Stimulated activated CD8-positive, alpha-beta memory T cell treated with anti-CD3 and anti-CD28 coated beads, Interleukin-7, amount 100 ng/mL, for 4 hours (primary cell): Measurements from ENCODE around the gene RPTOR.
"Not testable (repeated sequence)": the region's sequence is repeated elsewhere in the genome, so short reads cannot be mapped to it uniquely, and the experiment has no call there.

ENCODE experiments used
- DNase-seq, 2 donors: peaks; one replicate each; pipeline ENCODE4 v3.0.0-alpha.2; 2020; ENCODE audit warnings: low read depth in 2 of 2

Gene RPTOR

DNA sequence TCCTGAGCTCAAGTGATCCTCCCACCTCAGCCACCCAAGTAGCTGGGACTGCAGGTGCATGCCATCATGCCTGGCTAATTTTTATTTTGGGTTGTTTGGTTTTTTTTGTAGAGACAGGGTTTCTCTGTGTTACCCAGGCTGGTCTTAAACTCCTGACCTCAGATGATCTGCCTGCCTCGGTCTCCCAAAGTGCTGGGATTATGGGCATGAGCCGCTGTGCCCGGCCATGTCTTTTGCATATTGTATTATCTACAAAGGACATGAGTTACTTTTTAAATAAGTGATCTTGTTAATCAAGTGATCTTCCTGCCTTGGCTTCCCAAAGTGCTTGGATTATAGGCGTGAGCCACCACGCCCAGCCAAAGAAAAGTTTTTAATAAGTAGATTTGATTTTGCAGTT is 252.6 kb downstream of the RPTOR start:
- DNase-seq = not testable (repeated sequence)

DNA sequence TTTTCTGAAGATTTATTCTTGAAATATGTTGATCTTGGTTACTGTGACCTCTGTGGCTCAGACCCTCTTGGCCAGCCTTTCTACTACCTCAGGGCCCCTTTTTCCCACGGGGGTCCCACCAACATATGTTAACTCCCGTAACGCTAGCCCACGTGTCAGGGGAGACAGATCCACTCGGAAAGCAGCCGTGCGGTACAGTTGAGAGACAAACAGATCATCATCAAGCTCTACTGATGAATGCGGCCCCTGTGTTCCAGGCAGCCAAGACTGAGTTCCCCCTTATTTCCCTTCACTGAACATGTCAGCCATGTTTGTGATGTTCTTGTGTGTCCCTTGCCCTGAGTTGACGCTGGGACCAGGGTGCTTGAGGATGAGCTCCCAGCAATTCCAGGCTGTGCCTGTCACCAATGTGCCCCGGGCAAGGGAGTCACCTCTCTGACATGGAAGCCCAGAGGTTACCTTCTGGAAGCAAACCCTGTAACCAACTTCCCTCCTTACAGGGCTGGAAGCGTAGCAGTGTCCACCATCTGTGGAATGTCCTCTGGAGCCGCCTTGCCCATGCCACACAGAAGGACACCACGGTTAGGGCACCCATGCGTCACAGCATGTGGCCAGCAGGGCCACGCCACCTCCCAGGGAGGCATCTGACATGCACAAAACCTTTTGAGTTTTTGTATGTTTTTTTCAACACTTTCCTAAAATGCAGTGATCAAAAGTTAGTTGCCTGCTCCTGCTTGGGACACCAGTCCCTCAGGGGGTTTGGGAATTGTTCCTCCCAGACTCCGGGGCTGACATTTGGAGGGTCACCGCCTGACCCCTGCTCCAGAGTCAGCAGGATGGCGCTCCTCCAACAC is 253.3 kb downstream of the RPTOR start:
- DNase-seq = no peak

DNA sequence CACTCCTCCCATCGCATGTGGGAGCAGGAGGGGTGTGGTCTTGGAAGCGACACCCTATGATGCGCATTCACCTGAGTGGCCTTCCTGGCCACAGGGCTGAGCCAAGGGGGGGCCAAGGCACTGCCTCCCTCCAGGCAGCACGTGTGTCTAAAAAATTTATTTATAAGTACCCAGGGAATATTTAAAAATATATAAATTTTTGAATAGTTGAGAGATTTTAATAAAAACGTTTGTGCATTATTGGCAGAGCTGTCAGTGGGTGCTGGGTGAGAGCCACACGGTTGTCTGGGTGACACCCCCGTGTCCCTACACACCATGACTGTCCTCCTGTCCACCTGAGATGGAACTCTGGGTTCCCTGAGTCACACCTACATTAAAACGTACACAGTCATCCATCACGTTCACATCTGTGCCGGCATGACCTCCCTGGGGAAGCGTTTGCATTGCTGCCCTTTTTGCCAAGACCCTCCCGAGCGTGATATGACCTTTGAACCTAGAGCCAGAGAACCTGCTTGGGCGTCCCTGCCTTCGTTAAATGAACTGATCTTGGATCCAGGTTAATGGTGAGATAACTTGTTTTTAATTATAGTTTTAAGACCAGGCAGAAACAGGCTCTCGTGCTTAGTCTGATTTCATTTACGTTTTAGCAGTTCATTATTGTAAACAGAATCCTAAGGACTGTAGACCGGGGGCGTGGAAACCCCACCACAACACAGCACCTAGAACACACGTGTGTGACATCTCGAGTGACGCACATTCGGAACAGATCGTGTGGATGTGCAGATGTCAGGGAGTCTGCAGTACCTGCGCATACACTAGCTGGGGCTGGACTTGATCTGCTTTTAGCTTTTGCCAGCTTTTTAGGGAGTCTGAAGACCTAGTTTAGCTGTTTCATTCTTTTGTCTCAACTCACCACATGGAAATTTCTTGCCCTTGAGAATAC is 254.2 kb downstream of the RPTOR start:
- DNase-seq = no peak

DNA sequence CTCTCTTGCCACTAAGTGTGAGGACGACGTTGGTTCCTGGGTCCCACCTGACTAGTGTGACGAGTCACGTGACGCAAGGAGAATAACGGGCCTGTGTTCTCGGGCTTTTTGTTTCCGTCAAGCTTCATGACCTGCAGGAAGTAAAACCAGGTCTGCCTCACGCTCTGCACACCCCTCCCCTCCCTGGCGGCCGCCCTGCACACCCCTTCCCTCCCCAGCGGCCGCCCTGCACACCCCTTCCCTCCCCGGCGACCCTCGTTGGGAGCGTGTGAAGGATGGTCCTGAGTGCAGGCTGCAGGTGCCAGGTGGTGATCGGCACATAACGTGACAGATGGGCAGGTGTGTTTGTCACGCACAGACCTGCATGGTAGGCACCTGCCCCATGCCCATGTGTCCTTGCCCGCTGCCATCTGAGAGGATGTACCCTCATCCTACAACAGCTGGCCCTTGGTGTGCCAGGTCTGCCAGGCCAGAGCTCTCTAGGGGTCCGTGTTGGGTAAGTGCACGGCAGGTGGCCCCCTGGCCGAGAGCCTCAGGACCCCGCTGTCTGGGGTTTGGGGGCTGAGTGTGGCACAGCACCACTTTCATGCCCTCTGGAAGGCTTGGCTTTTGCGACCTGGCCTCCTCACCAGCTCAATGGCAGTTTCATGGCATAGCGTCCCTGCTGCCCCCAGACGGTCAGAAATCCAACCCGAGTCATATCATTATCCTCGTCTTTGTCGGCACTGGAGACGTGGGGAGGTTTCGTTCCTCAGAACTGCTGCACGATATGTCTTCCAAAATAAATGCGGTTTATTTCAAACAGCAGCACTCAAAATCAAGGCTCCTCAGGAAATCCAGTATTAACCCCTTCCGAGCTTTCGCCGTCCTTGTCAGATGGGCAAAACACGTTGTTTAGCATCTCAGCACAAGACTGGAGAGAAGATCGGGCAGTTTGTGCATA is 255.2 kb downstream of the RPTOR start:
- no peak for DNase-seq

DNA sequence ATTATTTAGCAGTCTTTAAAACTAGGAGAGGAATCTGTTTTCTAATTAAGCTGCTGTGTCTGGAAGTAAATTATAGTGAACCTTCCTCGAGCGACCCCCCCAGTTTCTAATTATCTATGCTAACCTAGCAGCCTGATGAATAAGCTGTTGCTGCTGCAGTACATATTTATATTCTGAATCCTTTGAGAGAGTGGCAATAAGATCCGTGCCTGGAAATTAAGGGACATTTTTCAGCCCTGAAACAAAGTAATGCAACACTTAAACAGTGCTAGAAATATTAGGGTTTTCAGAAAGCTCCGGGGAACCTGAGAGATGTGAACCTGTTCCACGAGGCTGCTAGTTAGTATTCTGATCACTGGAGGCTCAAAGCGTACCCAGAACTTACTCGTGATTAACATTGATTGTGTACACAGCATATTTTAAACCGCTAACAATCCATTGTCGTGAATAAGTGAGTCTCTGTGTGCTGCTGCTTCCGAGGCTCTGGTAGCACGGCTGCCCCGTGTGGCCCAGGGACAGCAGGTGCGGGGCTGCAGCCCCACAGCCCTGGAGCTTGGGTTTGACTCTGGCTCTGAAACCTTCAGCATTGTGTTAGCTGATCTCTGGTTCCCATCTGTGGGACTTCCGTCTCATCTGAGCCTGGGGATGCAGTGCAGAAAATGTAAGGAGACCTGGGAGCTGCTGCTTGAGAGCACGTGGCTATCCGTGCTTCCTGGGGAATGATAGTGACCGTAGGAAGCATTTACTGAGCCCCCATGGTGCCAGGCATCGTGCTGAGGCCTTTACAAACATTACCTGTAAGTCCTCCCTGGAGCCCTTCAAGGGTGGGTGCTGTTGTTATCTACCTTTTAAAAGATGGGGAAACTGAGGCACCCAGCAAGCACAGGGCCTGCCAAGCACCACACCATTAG is 256.1 kb downstream of the RPTOR start:
- DNase-seq = no peak

DNA sequence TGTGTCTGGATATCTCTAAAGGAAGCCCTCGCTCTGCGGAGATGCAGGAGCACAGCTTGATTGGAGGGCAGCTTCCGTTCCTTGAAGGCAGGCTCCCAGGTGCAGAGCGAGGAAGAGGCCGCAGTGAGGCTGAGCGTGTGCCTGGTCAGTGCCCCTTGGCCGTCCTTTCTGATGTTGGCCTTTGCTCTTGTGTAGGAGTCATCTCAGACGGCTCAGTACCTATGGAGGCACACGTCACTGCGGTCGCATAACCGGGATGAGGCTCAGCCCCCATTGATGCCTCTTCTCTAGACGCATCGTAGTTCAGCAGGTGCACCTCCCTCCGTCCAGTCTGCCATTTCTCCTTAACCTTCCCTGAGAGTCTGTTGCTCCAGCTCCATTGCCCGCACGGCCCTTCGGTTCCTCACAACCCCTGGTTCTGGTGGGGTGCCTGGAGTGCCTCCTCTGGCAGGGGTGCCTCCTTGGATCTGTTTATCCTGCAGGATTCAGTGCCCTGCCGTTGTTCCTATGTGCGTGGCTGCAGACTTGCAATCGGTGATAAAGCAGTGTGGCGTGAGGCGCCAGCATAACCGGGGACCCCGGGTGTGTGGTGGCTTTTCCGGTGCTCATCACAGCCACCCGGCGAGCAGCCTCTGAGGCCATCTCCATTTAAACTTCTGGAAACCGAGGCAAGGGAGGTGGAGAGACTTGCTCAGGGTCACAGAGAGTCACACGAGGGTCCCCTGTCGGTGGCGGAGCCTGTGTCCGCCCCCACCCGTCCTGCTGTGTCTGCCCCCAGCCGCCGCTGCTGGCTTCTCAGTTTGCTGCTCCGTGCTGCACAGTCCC is 258.2 kb downstream of the RPTOR start:
- DNase-seq = no peak

DNA sequence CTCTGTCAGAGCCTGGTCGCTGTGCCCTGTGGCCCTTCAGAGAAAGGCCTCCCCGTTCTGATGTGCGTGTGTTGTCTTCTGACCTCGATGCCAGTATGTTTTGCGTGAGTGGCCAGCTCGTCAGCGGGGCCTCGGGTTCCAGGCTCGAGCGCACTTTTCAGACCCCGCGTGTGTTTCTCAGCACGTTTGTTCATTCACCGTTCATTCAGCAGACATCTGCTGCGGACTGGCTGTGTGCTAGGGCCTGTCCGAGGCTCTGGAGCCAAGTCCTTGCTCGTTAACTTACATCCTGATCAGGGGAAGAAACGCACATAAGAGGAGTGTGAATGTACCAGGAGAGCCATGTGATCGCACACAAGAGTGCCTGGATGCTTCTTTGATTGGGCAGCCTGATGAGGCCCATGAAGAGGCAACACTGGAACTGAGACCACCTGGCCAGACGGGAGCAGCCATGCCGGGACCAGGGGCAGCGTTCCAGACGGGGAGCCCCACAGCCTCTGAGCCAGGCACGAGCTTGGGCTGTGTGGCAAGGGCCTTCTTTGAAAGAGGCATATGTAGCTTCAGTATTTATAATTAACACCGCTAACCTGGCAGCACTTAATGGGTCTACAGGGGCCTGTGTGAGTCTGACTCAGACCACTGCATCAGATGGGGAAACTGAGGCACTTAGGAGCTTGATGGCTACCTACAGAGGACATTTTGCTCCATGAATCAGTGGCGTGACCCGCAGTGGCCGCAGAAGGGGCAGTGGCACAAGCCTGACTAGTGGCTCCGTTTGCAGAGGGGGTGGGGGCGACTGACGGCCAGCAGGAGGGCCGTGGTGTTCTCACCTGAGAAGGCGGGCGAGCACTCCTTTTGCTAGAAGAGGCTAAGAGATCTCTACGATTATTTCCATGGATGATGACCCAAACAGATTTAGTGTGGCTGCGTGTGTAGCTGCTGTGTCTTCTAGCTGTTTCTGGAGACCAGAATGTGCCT is 259.1 kb downstream of the RPTOR start:
- no peak for DNase-seq

DNA sequence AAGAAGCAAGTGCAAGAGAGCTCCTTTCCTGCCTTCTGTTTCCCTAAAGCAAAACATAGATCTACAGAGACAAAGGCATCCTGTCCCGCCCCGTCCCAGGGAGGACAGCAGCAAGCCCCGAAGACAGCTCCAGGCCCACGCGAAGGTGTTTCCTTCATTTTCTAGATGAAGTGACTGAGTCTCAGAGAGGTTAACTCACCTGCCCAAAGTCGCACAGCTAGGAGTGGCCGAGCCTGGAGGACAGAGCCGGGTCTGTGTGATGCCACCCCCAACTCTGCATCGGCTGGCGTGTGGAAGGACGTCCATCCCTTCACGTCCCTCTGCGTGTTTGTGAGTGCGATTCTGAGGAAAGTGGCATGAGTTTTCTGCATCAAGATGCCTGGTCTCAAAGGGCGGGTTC is 259.8 kb downstream of the RPTOR start:
- no peak for DNase-seq

DNA sequence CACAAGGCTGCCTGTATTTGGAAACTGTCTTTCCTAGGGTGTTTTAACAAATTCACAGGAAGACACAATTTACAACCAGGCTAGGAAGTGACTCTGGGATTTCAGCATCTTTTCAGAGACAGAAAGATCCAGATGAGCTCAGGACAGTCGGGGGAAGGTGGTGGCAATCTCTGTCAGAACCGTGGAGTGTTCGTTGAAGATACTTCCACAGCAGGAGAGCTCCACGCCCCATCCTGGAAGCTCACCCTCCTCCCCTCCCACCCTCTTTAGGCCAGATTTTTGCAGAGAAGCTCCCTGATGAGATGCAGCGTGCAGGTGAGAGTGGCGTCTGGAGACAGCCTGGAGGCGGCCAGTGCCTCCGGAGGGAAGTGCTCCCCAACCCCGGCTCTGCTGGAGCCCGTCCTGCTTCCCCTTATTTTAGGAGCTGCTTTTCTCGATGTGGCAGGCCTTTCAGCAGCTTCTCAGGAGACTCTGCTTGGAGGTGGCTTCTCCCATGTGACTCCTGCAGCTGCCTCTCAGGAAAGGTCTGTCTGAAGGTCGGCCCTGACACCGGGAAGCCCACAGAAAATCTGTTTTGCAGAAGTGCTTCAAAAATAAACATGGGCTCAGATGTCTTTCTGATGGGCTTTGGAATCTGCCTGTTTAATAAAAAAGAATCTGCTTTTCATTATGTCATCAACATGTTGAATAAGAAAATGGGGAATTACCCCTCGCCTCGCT is 260.6 kb downstream of the RPTOR start:
- no peak for DNase-seq

DNA sequence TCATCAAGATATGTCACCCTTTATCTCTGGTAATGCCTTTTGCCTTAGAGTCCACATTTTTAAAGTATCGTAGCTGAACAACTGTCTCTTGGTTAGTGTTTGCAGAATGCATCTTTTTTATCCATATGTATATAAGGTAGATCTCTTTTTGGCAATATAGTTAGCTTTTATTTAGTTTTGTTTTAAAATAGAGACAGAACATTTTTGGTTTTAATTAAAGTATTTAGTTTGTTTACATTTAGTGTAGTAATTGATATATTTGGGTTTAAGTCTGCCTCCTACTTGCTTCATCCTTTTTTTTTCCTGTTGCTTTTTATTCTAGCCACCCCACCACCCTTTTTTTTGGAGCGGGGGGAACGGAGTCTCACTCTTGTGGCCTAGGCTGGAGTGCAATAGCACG is 262.4 kb downstream of the RPTOR start:
- no peak for DNase-seq

DNA sequence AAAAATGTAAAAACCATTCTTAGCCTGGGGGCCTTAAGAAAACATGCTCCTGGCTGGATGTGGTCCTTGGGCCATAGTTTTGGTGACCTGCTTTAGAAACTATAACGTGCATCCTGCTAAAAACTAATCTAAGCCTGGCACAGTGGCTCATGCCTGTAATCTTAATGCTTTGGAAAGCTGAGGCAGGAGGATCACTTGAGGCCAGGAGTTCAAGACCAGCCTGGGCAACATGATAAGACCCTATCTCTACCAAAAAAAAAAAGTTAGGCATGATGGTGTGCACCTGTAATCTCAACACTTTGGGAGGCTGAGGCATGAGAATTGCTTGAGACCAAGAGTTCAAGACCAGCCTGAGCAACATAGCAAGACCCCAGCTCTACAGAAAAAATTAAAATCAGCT is 263.2 kb downstream of the RPTOR start:
- DNase-seq = no peak

DNA sequence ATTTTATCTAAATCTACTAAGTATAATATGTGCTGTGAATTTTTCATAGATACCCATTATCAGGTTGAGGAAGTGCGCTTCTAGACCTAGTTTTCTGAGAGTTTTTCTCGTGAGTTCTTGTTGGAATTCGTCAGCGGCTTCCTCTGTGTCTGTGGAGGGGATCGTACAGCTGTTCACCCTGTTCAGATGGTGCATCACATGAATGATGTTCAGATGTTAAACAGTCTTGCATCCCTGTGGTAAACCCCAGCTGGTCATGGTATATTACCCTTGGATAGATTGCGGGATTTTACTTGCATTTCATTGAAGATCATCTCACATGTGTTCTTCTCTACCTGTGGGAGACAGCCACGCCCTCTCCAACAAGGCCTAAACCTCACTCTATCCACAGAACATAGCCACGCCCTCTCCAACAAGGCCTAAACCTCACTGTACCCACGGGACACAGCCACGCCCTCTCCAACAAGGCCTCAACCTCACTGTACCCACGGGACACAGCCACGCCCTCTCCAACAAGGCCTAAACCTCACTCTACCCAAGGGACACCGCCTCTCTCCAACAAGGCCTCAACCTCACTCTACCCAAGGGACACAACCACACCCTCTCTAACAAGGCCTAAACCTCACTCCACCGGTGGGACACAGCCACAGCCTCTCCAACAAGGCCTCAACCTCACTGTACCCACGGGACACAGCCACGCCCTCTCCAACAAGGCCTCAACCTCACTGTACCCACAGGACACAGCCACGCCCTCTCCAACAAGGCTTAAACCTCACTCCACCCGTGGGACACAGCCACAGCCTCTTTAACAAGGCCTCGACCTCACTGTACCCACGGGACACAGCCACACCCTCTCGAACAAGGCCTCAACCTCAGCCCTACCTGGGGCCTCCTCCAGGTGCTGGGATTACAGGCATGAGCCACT is 266.8 kb downstream of the RPTOR start:
- no peak for DNase-seq

DNA sequence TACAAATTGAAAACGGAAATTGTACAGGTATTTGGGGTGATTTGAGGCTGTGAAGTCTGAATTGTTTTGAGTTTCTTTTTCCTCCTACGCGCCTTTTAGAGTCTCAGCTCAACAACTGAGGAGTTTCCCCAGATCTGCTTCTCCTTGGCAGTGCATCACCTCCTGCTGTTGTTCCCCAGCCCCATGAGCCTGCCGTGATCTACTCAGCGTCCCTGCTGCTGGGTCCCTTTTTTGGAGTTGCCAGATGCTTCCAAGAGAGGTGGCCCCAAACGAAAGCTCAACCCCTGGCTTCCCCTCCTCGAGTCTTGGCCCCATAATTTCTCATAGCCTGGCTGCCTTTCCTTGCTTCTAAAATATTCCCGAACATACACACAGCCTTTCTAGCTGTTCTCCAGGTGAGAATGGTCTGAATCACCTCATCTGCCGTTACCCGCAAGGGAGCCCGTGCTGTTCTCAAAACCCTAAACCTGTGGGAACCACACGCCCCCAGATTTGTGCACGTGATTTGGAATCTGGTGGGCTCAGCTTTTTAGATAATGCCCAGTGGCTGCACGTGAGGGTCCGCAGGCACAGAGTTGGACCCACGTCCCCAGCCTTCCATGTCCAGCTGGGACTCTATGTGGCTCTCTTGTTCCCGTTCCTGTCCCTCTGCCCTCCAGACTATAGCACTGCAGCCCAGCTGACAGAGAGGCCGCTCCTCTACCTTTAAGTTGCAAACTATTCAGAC is 267.9 kb downstream of the RPTOR start:
- DNase-seq = no peak

DNA sequence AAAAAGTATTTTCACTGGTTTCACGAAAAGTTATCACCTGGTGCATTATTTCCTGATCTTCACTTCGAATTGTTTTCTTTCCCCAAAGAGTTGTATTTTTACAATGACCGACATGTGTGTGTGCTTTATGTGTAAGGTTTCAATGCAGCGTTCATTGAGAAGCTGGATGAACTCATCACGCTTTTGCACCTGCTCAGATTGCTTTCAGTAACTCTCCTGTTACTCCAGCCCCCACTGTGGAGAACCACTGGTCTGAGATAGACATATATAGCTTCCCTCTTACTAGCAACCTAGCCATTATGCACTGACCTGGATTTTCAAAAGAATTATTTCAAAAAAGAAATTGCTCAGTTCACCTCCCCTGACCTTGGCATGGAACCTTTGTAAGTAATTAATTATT is 268.7 kb downstream of the RPTOR start:
- no peak for DNase-seq

DNA sequence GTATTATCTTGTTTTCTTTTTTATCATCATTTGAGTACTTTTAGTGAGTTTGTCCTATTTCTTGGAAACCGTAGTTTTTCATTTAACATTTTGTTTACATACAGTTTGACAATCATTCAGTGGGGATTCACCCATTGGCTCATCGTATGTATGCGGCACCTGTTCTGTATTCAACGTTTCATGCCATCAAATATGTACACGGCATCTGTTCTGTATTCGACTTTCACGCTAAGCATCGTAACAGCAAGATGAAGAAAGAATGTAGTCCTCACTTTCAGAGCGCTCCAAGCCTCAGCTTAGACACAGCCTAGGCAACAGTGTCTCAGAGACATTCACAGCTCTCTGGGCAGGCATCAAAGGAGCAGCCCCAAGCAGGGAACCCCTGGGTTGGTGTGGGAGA is 269.9 kb downstream of the RPTOR start:
- DNase-seq = no peak

DNA sequence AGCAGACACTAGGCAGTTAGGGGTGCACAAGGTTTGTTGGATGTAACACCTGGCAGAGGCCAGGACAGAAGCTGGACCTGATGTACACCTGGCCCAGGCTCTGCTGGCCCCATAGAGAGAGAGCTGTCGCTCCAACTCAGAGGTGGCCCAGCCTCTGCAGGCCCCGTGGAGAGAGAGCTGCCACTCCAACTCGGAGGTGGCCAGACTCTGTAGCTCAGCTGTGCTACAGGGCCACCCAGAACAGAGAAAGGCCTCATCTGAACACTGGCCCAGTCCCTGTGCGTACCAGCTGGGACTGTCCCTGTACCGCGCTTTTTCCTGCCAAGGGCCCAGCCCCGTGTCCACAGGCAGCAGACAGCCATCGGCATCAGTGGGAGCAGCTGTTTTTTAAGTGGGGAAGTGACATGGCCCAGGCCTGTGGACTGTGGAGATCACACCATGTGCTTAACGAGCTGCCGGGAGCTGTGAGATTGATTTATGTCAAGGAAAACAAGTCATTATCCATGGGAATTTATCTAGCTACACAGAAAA is 270.6 kb downstream of the RPTOR start:
- DNase-seq = no peak
